ENCODE measurements around the gene FARP1. TPM values are rescaled to one million over a fixed set of nuclear protein-coding genes. Genes with fewer than 3 reads are reported as not detected.

FARP1 gene
- total RNA-seq, 4 donors from 2014 or later = 11.0 to 27.2 (median 13.6) TPM

DNA sequence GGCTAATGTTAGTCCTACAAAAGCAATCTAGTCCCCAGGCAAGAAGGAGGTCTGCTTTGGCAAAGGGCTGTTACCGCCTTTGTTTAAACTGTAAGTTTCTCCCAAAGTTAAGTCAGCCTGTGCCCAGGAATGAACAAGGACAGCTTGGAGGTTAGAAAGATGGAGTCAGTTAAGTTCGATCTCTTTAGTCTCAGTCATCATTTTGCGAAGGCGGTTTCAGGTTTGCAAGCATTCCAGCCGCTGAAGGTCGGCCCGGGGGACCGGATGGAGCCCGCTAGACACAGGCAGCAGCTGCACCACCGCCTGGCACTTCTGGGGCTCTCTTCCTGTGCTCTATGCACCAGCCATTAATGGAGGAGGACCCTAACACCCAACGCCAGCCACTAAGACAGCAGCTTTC lies 342.7 kb downstream of the FARP1 start:
- WGBS = 80% methylated on average over 10 of the region's 11 CpGs
- Histone ChIP-seq H3K36me3 (peaks cover 8% of the 10 kb centered on the region), H3K4me1 (peaks cover 91% of the 10 kb centered on the region), H3K9me3 (no peaks in the 10 kb centered on the region), H3K4me3 (no peak overlapping the region), H3K27me3 (no peaks in the 10 kb centered on the region), H3K27ac (peak overlapping the region; percentile 88)
- DNase-seq (ENCODE audit: low spot score in 2 of 2) = peak in 1 of 2 donors; percentile 58
- TF ChIP-seq EP300 (IDR thresholded peaks at IDR 0.05) = no peak
- TF ChIP-seq, protein P1, sequence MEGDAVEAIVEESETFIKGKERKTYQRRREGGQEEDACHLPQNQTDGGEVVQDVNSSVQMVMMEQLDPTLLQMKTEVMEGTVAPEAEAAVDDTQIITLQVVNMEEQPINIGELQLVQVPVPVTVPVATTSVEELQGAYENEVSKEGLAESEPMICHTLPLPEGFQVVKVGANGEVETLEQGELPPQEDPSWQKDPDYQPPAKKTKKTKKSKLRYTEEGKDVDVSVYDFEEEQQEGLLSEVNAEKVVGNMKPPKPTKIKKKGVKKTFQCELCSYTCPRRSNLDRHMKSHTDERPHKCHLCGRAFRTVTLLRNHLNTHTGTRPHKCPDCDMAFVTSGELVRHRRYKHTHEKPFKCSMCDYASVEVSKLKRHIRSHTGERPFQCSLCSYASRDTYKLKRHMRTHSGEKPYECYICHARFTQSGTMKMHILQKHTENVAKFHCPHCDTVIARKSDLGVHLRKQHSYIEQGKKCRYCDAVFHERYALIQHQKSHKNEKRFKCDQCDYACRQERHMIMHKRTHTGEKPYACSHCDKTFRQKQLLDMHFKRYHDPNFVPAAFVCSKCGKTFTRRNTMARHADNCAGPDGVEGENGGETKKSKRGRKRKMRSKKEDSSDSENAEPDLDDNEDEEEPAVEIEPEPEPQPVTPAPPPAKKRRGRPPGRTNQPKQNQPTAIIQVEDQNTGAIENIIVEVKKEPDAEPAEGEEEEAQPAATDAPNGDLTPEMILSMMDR (IDR thresholded peaks at IDR 0.05) = no peak
- no peak for TF ChIP-seq POLR2A (IDR thresholded peaks at IDR 0.05)
- TF ChIP-seq POLR2AphosphoS5 (IDR thresholded peaks at IDR 0.05) = no peak

DNA sequence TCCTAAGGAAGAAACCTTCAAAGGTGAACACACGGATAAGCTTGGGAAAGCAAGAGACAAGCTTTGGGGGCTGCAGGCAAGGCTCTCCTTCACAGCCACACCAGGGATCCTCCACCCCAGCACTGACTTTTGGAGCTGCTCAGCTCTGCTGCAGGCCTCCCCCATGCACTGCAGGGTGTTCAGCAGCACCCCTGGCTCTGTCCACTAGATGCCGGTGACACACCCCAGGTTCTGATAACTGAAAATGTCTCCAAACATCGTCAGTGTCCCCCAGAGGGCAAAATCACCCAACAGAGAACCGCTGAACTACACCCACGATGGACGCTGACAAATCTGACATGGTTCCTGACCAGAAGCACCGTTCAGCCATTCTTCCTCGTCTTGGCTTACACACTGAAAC lies 343.5 kb downstream of the FARP1 start:
- H3K4me1 ChIP-seq = peaks cover 95% of the 10 kb centered on the region
- H3K36me3 ChIP-seq = peaks cover 6% of the 10 kb centered on the region
- H3K9me3 ChIP-seq = no peaks in the 10 kb centered on the region
- 86% methylated on average over 8 of the region's 8 CpGs for WGBS
- no peaks in the 10 kb centered on the region for H3K27me3 ChIP-seq
- no peak overlapping the region for H3K4me3 ChIP-seq
- H3K27ac ChIP-seq = peak overlapping the region; percentile 88
- TF ChIP-seq EP300 (IDR thresholded peaks at IDR 0.05) = no peak
- TF ChIP-seq, protein P1 (IDR thresholded peaks at IDR 0.05) = no peak
- no peak for TF ChIP-seq POLR2A (IDR thresholded peaks at IDR 0.05)
- TF ChIP-seq POLR2AphosphoS5 (IDR thresholded peaks at IDR 0.05) = no peak
- peak in 1 of 2 donors; percentile 40 for DNase-seq (ENCODE audit: low spot score in 2 of 2)

DNA sequence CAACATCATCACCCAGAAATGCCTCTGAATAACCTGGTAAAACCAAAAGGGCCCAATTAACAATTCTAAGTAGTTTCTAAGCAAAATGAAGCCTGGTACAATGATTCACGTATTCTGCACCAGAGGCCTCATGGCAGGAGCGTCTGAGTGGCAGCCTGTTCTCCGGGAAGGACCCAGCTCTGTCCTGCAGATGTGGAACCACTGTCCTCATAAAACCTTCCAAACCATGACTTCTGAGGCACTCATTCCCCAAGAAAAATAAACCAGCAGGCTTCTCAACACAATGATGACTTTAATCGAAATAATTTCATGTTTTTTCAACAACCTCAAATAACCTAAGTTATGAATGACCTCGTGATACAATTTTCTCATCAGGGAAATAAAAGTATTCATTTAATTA lies 344.1 kb downstream of the FARP1 start:
- Histone ChIP-seq H3K36me3 (peaks cover 5% of the 10 kb centered on the region), H3K27ac (peak overlapping the region; percentile 77), H3K4me3 (no peak overlapping the region), H3K27me3 (no peaks in the 10 kb centered on the region), H3K9me3 (no peaks in the 10 kb centered on the region), H3K4me1 (peaks cover 89% of the 10 kb centered on the region)
- TF ChIP-seq POLR2AphosphoS5 (IDR thresholded peaks at IDR 0.05) = no peak
- no peak for TF ChIP-seq EP300 (IDR thresholded peaks at IDR 0.05)
- no peak for TF ChIP-seq POLR2A (IDR thresholded peaks at IDR 0.05)
- TF ChIP-seq, protein P1 (IDR thresholded peaks at IDR 0.05) = no peak
- DNase-seq (ENCODE audit: low spot score in 2 of 2) = peak in 1 of 2 donors; percentile 24
- 69% methylated on average over 5 of the region's 5 CpGs for WGBS

DNA sequence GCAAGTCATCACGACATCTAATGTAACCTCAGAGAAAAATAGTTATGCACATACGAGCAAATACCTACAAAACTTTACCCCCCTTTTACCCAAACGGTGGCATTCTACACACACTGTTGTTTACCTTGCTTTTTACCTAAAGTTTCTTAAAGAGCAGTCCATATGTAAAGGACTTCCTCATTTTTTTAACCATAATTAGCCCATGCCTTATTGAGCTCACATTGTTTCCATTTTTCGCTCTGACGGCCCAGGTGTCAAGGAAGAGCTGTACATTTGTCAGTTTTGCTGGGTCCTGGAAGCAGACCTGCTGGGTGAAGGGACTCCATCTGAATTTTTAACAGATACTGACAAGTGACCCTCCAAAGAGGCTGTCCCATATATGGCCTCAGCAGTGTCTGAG lies 344.6 kb downstream of the FARP1 start:
- no peak overlapping the region for H3K4me3 ChIP-seq
- no peaks in the 10 kb centered on the region for H3K27me3 ChIP-seq
- H3K36me3 ChIP-seq = peaks cover 5% of the 10 kb centered on the region
- 79% methylated on average over 5 of the region's 5 CpGs for WGBS
- peaks cover 86% of the 10 kb centered on the region for H3K4me1 ChIP-seq
- TF ChIP-seq POLR2A (IDR thresholded peaks at IDR 0.05) (no peak), EP300 (IDR thresholded peaks at IDR 0.05) (no peak), POLR2AphosphoS5 (IDR thresholded peaks at IDR 0.05) (no peak)
- TF ChIP-seq, protein P1 (IDR thresholded peaks at IDR 0.05) = no peak
- H3K9me3 ChIP-seq = no peaks in the 10 kb centered on the region
- DNase-seq (ENCODE audit: low spot score in 2 of 2) = no peak
- H3K27ac ChIP-seq = peak overlapping the region; percentile 77

DNA sequence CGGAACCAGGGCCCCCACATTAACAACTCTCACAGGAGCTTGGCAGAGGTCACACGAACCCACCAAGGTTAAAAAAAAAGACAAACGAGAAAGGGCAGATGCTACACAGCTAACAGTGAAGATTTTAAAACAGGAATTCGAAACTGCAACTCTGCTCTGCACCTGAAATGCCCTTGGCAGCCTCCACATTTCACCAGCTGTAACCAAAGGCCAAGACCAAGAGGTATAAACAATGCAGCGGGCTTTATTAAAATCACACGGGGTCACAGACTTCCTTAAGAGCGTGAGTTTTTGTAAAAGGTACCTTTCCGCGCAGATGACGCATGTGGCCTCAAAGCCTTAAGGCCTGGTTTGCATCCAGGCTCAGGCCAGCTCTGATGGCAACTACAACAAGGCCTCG lies 345.8 kb downstream of the FARP1 start:
- Histone ChIP-seq H3K27me3 (no peaks in the 10 kb centered on the region), H3K4me3 (no peak overlapping the region), H3K9me3 (no peaks in the 10 kb centered on the region), H3K27ac (no peak overlapping the region), H3K4me1 (peaks cover 85% of the 10 kb centered on the region), H3K36me3 (peaks cover 5% of the 10 kb centered on the region)
- no peak for DNase-seq (ENCODE audit: low spot score in 2 of 2)
- no peak for TF ChIP-seq EP300 (IDR thresholded peaks at IDR 0.05)
- TF ChIP-seq, protein P1 (IDR thresholded peaks at IDR 0.05) = no peak
- no peak for TF ChIP-seq POLR2A (IDR thresholded peaks at IDR 0.05)
- no peak for TF ChIP-seq POLR2AphosphoS5 (IDR thresholded peaks at IDR 0.05)
- WGBS = 88% methylated on average over 11 of the region's 11 CpGs

All from suprapubic skin (tissue), 4 donors.